WI38 (cell line): ENCODE measurements around the gene TNFSF15.

Source experiments
- H3K4me3 ChIP-seq: 2 replicates; pipeline ENCODE4 v1.5.1; 2011; ENCODE audit warnings: low read depth, mild to moderate bottlenecking, control low read depth, low read length
- CTCF ChIP-seq: IDR thresholded peaks from 2 replicates; pipeline ENCODE4 v1.5.1; 2012; ENCODE audit warnings: low read depth, mild to moderate bottlenecking, control low read depth, low read length

Gene TNFSF15

GRCh38 chr9:114799441-114799840 is 6.4 kb downstream of the TNFSF15 start:
- no peak for TF ChIP-seq CTCF
- H3K4me3 ChIP-seq = no peak overlapping the region

- no peak overlapping the region for H3K4me3 ChIP-seq
- TF ChIP-seq CTCF = no peak
Measured at GRCh38 chr9:114798780-114799427, 6.9 kb downstream of the TNFSF15 start.

GRCh38 chr9:114798101-114798500 is 7.7 kb downstream of the TNFSF15 start:
- no peak for TF ChIP-seq CTCF

GRCh38 chr9:114792396-114792795 is 13.4 kb downstream of the TNFSF15 start:
- H3K4me3 ChIP-seq = no peak overlapping the region
- no peak for TF ChIP-seq CTCF

More at GRCh38 chr9:114798101-114798500, 7.7 kb downstream of the TNFSF15 start:
- no peak overlapping the region for H3K4me3 ChIP-seq

- TF ChIP-seq CTCF = no peak
- H3K4me3 ChIP-seq = no peak overlapping the region
Measured at GRCh38 chr9:114791736-114792135, 14.1 kb downstream of the TNFSF15 start.

GRCh38 chr9:114791312-114791711 is 14.5 kb downstream of the TNFSF15 start:
- no peak overlapping the region for H3K4me3 ChIP-seq
- TF ChIP-seq CTCF = no peak

GRCh38 chr9:114790521-114790920 is 15.3 kb downstream of the TNFSF15 start:
- no peak overlapping the region for H3K4me3 ChIP-seq
- TF ChIP-seq CTCF = no peak
